Motor neuron (in vitro differentiated cells): ENCODE data around the gene BDKRB2. TPM values are rescaled to one million over a fixed set of nuclear protein-coding genes. Genes with fewer than 3 reads are reported as not detected.

ENCODE experiments used
- ATAC-seq, 8 experiments: fragments of 200-7000 bp; cut with Tn5 transposase; replicated peaks in 6 of 8; 2 replicates each; pipeline ENCODE4 v1.8.0; 2021; ENCODE audit warnings: mild to moderate bottlenecking in 8 of 8, moderate library complexity in 8 of 8
- H3K27ac ChIP-seq, 2 donors: fragments of 250-450 bp; sonication (Bioruptor Pico); 2 replicates each; pipeline ENCODE4 v1.9.0; 2021; ENCODE audit warnings: antibody characterized with exemption in 2 of 2, mild to moderate bottlenecking in 2 of 2, moderate library complexity in 1 of 2
- H3K4me1 ChIP-seq, 2 donors: fragments of 250-450 bp; sonication (Bioruptor Pico); replicated peaks in 1 of 2; 2 replicates each; pipeline ENCODE4 v1.6.1; 2021; ENCODE audit warnings: antibody characterized with exemption in 2 of 2, mild to moderate bottlenecking in 2 of 2, moderate library complexity in 1 of 2
- H3K4me3 ChIP-seq, 5 donors: fragments of 250-450 bp; sonication (Bioruptor Pico); 2 replicates each; pipeline ENCODE4 v1.9.0; 2021; ENCODE audit warnings: antibody characterized with exemption in 5 of 5, mild to moderate bottlenecking in 5 of 5, moderate library complexity in 4 of 5
- WGBS, 10 experiments: fragments of 450-650 bp; shearing (Covaris generic); methylation state at CpG; one replicate each; pipeline ENCODE4 v1.0.0; 2022; 5-methylcytosine and 5-hydroxymethylcytosine counted together
- in situ Hi-C, 9 experiments: fragments of 400-800 bp; cut with MboI; loops; one replicate each; pipeline ENCODE4 v1.15.0; 2021; ENCODE audit warnings: low sequenced_read_pairs in 9 of 9, low pct_unique_long_range_greater_than_20kb in 2 of 9; ENCODE audit not compliant: unreplicated experiment in 9 of 9
- total RNA-seq, 8 experiments: library from RNA; unstranded; fragments of 300-600 nt; gene quantifications; 2 replicates each; pipeline versions ENCODE4 v1.2.3 to v1.2.4, GENCODE V29; 2022

Gene BDKRB2
- total RNA-seq, 8 experiments from 2014 or later: 0.11 to 321 (median 0.90) TPM

- no peak overlapping the region for H3K27ac ChIP-seq
- in situ Hi-C loops: loop anchor here in 4 of 9 experiments (25.0 kb wide), 3 partner anchors 155 to 705 kb away; no protein-coding TSS in a partner anchor
- no peaks in the 10 kb centered on the region for H3K4me1 ChIP-seq
- peak in 4 of 8 experiments; percentile 18 to 67 (median 39) for ATAC-seq
- 0 to 83% (median 31%) methylated on average over 1 to 2 of the region's 3 CpGs; no CpG with 5 or more reads in 4 of the 10 experiments for WGBS, 10 experiments
- H3K4me3 ChIP-seq: no peak overlapping the region
Measured at GRCh38 chr14:96267336-96267735, 62.7 kb downstream of the BDKRB2 start.

- Histone ChIP-seq H3K4me1 (no peaks in the 10 kb centered on the region), H3K27ac (no peak overlapping the region), H3K4me3 (no peak overlapping the region)
- in situ Hi-C loops: loop anchor here in 4 of 9 experiments (25.0 kb wide), 3 partner anchors 156 to 706 kb away; no protein-coding TSS in a partner anchor
- no peak for ATAC-seq
- WGBS, 10 experiments: 32 to 100% (median 87%) methylated on average over 2 to 3 of the region's 5 CpGs; no CpG with 5 or more reads in 4 of the 10 experiments
Measured at GRCh38 chr14:96267916-96268315, 63.3 kb downstream of the BDKRB2 start.

- Histone ChIP-seq H3K27ac (no peak overlapping the region), H3K4me1 (no peaks in the 10 kb centered on the region), H3K4me3 (no peak overlapping the region)
- 53 to 91% (median 87%) methylated on average over 5 to 12 of the region's 22 CpGs; no CpG with 5 or more reads in 3 of the 10 experiments for WGBS, 10 experiments
- peak; percentile 59 to 92 (median 76) for ATAC-seq
- in situ Hi-C loops: loop anchor here in 4 of 9 experiments (25.0 kb wide), 3 partner anchors 156 to 706 kb away; no protein-coding TSS in a partner anchor
Measured at GRCh38 chr14:96268431-96269358, 64.1 kb downstream of the BDKRB2 start.

- in situ Hi-C loops: loop anchor here in 4 of 9 experiments (25.0 kb wide), 3 partner anchors 157 to 707 kb away; no protein-coding TSS in a partner anchor
- 62 to 100% (median 90%) methylated on average over 1 to 3 of the region's 10 CpGs; no CpG with 5 or more reads in 6 of the 10 experiments for WGBS, 10 experiments
- Histone ChIP-seq H3K4me3 (no peak overlapping the region), H3K27ac (no peak overlapping the region), H3K4me1 (no peaks in the 10 kb centered on the region)
- peak in 2 of 8 experiments; percentile 2 to 42 for ATAC-seq
Measured at GRCh38 chr14:96269359-96269710, 64.7 kb downstream of the BDKRB2 start.

- H3K4me3 ChIP-seq: no peak overlapping the region
- H3K27ac ChIP-seq: no peak overlapping the region
- in situ Hi-C loops: loop anchor here (10.0 to 25.0 kb wide), 8 partner anchors 158 to 716 kb away; no protein-coding TSS in a partner anchor
- WGBS, 10 experiments: 70 to 100% (median 84%) methylated on average over 1 to 7 of the region's 8 CpGs
- H3K4me1 ChIP-seq: peaks cover 10 to 13% of the 10 kb centered on the region in 2 donors
- no peak for ATAC-seq
Measured at GRCh38 chr14:96270565-96271420, 66.2 kb downstream of the BDKRB2 start.

GRCh38 chr14:96271421-96271762 lies 66.8 kb downstream of the BDKRB2 start:
- Histone ChIP-seq H3K4me1 (peaks cover 10 to 13% of the 10 kb centered on the region in 2 donors), H3K4me3 (no peak overlapping the region), H3K27ac (no peak overlapping the region)
- peak in 2 of 8 experiments; percentile 10 to 17 for ATAC-seq
- WGBS, 10 experiments: 100% methylated on average over 1 of the region's 1 CpG; no CpG with 5 or more reads in 9 of the 10 experiments
- in situ Hi-C loops: loop anchor here (10.0 to 25.0 kb wide), 8 partner anchors 159 to 717 kb away; no protein-coding TSS in a partner anchor

- Histone ChIP-seq H3K4me1 (peaks cover 10 to 13% of the 10 kb centered on the region in 2 donors), H3K4me3 (no peak overlapping the region), H3K27ac (no peak overlapping the region)
- 0 to 100% (median 19%) methylated on average over 1 to 3 of the region's 3 CpGs; no CpG with 5 or more reads in 2 of the 10 experiments for WGBS, 10 experiments
- ATAC-seq: peak in 1 of 8 experiments; percentile 8
- in situ Hi-C loops: loop anchor here (10.0 to 25.0 kb wide), 8 partner anchors 161 to 718 kb away; no protein-coding TSS in a partner anchor
Measured at GRCh38 chr14:96272777-96273473, 68.3 kb downstream of the BDKRB2 start.

- H3K27ac ChIP-seq: no peak overlapping the region
- WGBS, 10 experiments: 80 to 100% (median 98%) methylated on average over 1 to 4 of the region's 5 CpGs; no CpG with 5 or more reads in 2 of the 10 experiments
- peaks cover 10 to 13% of the 10 kb centered on the region in 2 donors for H3K4me1 ChIP-seq
- H3K4me3 ChIP-seq: no peak overlapping the region
- ATAC-seq: no peak
- in situ Hi-C loops: loop anchor here (10.0 to 25.0 kb wide), 8 partner anchors 161 to 719 kb away; no protein-coding TSS in a partner anchor
Measured at GRCh38 chr14:96273629-96274028, 69.0 kb downstream of the BDKRB2 start.

- no peak overlapping the region for H3K4me3 ChIP-seq
- WGBS, 10 experiments: 74 to 100% (median 82%) methylated on average over 1 to 5 of the region's 5 CpGs; no CpG with 5 or more reads in 2 of the 10 experiments
- ATAC-seq: peak in 1 of 8 experiments; percentile 4
- H3K27ac ChIP-seq: no peak overlapping the region
- in situ Hi-C loops: loop anchor here (10.0 to 25.0 kb wide), 8 partner anchors 162 to 719 kb away; no protein-coding TSS in a partner anchor
- H3K4me1 ChIP-seq: peaks cover 10 to 13% of the 10 kb centered on the region in 2 donors
Measured at GRCh38 chr14:96274122-96274521, 69.5 kb downstream of the BDKRB2 start.

GRCh38 chr14:96274543-96274942 lies 69.9 kb downstream of the BDKRB2 start:
- WGBS, 10 experiments: 56 to 96% (median 82%) methylated on average over 2 to 6 of the region's 6 CpGs; no CpG with 5 or more reads in 2 of the 10 experiments
- in situ Hi-C loops: loop anchor here (10.0 to 25.0 kb wide), 8 partner anchors 162 to 720 kb away; no protein-coding TSS in a partner anchor
- Histone ChIP-seq H3K27ac (peak overlapping the region in 1 of 2 donors; percentile 24), H3K4me1 (peaks cover 10 to 13% of the 10 kb centered on the region in 2 donors), H3K4me3 (no peak overlapping the region)
- ATAC-seq: peak in 4 of 8 experiments; percentile 21 to 82 (median 49)

GRCh38 chr14:96275177-96276112 lies 70.8 kb downstream of the BDKRB2 start:
- WGBS, 10 experiments: 2 to 50% (median 25%) methylated on average over 2 to 16 of the region's 17 CpGs; no CpG with 5 or more reads in 1 of the 10 experiments
- H3K4me3 ChIP-seq: no peak overlapping the region
- peaks cover 10 to 13% of the 10 kb centered on the region in 2 donors for H3K4me1 ChIP-seq
- ATAC-seq: peak; percentile 58 to 93 (median 70)
- in situ Hi-C loops: loop anchor here in 7 of 9 experiments (10.0 to 25.0 kb wide), 7 partner anchors 171 to 721 kb away; no protein-coding TSS in a partner anchor
- H3K27ac ChIP-seq: no peak overlapping the region
